ENCODE results near the gene BRD9.

The BRD9 gene

DNA sequence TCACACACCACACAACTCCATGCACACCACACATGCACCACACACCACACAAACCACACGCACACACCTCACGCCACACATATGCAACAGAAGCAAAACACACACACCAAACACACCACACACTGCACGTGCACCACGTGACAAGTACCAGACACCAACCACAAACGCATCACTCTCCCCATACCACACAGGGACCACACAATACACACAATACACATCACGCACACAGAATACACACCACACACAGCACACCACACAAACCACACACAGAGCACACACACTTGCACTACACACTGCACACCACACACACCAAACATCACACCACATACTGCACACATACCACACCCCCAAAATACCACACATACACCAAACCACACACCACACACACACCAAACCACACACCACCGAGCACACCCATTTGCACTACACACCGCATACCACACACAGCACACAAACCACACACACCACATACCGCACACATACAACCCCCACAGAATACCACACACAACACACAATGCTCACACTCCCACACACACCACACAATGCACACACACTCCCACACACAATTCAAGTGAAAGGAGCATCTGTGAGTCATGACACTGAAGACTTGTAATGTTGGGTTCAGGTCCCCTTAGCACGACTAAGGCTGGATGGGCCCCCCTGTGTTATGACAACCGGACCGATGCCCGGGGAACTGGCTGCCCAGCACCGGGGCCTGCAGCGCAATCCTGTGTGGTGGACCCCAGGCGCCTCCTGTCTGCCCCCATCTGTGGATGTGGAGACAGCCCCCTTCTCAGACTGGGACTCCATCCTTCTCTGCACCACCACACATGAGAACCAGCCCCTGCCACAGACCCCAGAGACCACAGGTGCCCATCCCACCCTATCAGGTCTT lies 35.8 kb downstream of the BRD9 start:
- TF ChIP-seq POLR2AphosphoS5 (IDR thresholded peaks at IDR 0.05; ENCODE audit: low read depth) (no peak), GABPA (IDR thresholded peaks at IDR 0.05; ENCODE audit: low read depth) (no peak), SPI1 (IDR thresholded peaks at IDR 0.05; ENCODE audit: borderline replicate concordance, low read depth) (no peak)
- TF ChIP-seq, protein P1, sequence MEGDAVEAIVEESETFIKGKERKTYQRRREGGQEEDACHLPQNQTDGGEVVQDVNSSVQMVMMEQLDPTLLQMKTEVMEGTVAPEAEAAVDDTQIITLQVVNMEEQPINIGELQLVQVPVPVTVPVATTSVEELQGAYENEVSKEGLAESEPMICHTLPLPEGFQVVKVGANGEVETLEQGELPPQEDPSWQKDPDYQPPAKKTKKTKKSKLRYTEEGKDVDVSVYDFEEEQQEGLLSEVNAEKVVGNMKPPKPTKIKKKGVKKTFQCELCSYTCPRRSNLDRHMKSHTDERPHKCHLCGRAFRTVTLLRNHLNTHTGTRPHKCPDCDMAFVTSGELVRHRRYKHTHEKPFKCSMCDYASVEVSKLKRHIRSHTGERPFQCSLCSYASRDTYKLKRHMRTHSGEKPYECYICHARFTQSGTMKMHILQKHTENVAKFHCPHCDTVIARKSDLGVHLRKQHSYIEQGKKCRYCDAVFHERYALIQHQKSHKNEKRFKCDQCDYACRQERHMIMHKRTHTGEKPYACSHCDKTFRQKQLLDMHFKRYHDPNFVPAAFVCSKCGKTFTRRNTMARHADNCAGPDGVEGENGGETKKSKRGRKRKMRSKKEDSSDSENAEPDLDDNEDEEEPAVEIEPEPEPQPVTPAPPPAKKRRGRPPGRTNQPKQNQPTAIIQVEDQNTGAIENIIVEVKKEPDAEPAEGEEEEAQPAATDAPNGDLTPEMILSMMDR (IDR thresholded peaks at IDR 0.05; ENCODE audit: insufficient read depth, low read length) = no peak
- TF ChIP-seq, protein P2, sequence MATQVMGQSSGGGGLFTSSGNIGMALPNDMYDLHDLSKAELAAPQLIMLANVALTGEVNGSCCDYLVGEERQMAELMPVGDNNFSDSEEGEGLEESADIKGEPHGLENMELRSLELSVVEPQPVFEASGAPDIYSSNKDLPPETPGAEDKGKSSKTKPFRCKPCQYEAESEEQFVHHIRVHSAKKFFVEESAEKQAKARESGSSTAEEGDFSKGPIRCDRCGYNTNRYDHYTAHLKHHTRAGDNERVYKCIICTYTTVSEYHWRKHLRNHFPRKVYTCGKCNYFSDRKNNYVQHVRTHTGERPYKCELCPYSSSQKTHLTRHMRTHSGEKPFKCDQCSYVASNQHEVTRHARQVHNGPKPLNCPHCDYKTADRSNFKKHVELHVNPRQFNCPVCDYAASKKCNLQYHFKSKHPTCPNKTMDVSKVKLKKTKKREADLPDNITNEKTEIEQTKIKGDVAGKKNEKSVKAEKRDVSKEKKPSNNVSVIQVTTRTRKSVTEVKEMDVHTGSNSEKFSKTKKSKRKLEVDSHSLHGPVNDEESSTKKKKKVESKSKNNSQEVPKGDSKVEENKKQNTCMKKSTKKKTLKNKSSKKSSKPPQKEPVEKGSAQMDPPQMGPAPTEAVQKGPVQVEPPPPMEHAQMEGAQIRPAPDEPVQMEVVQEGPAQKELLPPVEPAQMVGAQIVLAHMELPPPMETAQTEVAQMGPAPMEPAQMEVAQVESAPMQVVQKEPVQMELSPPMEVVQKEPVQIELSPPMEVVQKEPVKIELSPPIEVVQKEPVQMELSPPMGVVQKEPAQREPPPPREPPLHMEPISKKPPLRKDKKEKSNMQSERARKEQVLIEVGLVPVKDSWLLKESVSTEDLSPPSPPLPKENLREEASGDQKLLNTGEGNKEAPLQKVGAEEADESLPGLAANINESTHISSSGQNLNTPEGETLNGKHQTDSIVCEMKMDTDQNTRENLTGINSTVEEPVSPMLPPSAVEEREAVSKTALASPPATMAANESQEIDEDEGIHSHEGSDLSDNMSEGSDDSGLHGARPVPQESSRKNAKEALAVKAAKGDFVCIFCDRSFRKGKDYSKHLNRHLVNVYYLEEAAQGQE (IDR thresholded peaks at IDR 0.05; ENCODE audit: insufficient replicate concordance, low read depth) = no peak
- no peak for DNase-seq (ENCODE audit: low read depth in 1 of 2, low spot score in 1 of 2)
- H3K4me3 ChIP-seq (replicated peaks; ENCODE audit: insufficient read depth, low read length) = no peak overlapping the region
- H3K27ac ChIP-seq (replicated peaks) = no peak overlapping the region
- no peaks in the 10 kb centered on the region for H3K27me3 ChIP-seq (ENCODE audit: insufficient read depth, poor library complexity, severe bottlenecking)

DNA sequence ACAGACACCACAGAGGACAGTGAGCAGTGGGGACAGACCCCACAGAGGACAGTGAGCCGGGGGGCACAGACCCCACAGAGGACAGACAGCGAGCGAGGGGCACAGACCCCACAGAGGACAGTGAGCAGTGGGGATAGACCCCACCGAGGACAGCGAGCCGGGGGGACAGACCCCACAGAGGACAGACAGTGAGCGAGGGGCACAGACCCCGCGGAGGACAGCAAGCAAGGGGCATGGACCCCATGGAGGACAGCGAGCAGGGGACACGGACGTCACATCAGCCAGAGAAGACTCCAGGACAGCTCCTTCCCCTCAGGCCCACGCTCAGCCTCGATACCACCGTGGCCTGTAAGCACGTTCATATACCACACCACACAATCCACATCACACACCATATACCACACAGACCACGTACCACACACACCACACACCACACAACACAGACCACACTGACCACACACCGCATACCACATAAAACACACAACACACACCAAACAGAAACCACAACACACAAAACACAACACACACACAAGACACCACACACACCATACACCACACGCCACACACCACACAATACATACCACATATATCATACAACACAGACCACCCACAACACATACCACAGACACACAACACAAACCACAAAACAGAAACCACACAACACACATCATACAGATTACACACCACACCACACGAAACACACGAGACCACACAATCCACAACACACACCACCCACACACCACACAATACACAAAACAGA lies 36.6 kb downstream of the BRD9 start:
- no peak overlapping the region for H3K4me3 ChIP-seq (replicated peaks; ENCODE audit: insufficient read depth, low read length)
- H3K27me3 ChIP-seq (ENCODE audit: insufficient read depth, poor library complexity, severe bottlenecking) = no peaks in the 10 kb centered on the region
- DNase-seq (ENCODE audit: low read depth in 1 of 2, low spot score in 1 of 2) = no peak
- H3K27ac ChIP-seq (replicated peaks) = no peak overlapping the region
- TF ChIP-seq GABPA (IDR thresholded peaks at IDR 0.05; ENCODE audit: low read depth) (no peak), POLR2AphosphoS5 (IDR thresholded peaks at IDR 0.05; ENCODE audit: low read depth) (no peak), SPI1 (IDR thresholded peaks at IDR 0.05; ENCODE audit: borderline replicate concordance, low read depth) (no peak)
- TF ChIP-seq, protein P1 (IDR thresholded peaks at IDR 0.05; ENCODE audit: insufficient read depth, low read length) = no peak
- TF ChIP-seq, protein P2 (IDR thresholded peaks at IDR 0.05; ENCODE audit: insufficient replicate concordance, low read depth) = no peak

DNA sequence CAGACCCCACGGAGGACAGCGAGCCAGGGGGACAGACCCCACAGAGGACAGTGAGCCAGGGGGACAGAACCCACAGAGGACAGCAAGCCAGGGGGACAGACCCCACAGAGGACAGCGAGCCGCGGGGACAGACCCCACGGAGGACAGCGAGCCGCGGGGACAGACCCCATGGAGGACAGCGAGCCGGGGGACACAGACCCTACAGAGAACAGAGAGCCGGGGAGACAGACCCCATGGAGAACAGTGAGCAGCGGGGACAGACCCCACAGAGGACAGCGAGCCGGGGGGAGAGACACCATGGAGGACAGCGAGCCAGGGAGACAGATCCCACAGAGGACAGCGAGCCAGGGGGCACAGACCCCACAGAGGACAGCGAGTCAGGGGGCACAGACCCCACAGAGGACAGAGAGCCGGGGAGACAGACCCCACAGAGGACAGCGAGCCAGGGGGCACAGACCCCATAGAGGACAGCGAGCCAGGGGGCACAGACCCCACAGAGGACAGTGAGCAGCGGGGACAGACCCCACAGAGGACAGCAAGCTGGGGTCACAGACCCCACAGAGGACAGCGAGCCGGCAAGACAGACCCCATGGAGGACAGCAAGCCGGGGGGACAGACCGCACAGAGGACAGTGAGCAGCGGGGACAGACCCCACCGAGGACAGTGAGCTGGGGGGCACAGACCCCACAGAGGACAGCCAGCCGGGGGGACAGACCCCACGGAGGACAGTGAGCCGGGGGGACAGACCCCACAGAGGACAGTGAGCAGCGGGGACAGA lies 37.4 kb downstream of the BRD9 start:
- Histone ChIP-seq H3K27ac (replicated peaks) (no peak overlapping the region), H3K4me3 (replicated peaks; ENCODE audit: insufficient read depth, low read length) (no peak overlapping the region), H3K27me3 (ENCODE audit: insufficient read depth, poor library complexity, severe bottlenecking) (no peaks in the 10 kb centered on the region)
- DNase-seq (ENCODE audit: low read depth in 1 of 2, low spot score in 1 of 2) = no peak
- TF ChIP-seq SPI1 (IDR thresholded peaks at IDR 0.05; ENCODE audit: borderline replicate concordance, low read depth) (no peak), GABPA (IDR thresholded peaks at IDR 0.05; ENCODE audit: low read depth) (no peak), POLR2AphosphoS5 (IDR thresholded peaks at IDR 0.05; ENCODE audit: low read depth) (no peak)
- TF ChIP-seq, protein P2 (IDR thresholded peaks at IDR 0.05; ENCODE audit: insufficient replicate concordance, low read depth) = no peak
- TF ChIP-seq, protein P1 (IDR thresholded peaks at IDR 0.05; ENCODE audit: insufficient read depth, low read length) = no peak

Measured in HL-60 (cell line).